K562 treated with DMSO at 1 percent for 24 hours (cell line): ENCODE data around the gene MRPS9. TPM values are rescaled to one million over a fixed set of nuclear protein-coding genes. Genes with fewer than 3 reads are reported as not detected.

Source experiments
- total RNA-seq: library from RNA; unstranded; fragments of 300-600 nt; gene quantifications from 2 replicates; pipeline ENCODE4 v1.2.3, GENCODE V29; 2022; ENCODE audit warnings: low read depth; ENCODE audit not compliant: insufficient read depth

Gene MRPS9
- total RNA-seq: 26.2 and 28.2 TPM in 2 replicates

GRCh38 chr2:105037572-105038382, at the start of gene MRPS9:
Gene MRPS9, plus strand, starts transcription at chr2:105038069. Its CDS starts 24 bp downstream, at chr2:105038093.

Other genes starting within 250 kb of the MRPS9 start
- not detected in 2 replicates for gene POU3F3, start 184.0 kb upstream of the MRPS9 start, total RNA-seq
- not detected in 2 replicates for gene GPR45, start 203.7 kb downstream of the MRPS9 start, total RNA-seq